ENCODE results near the gene GAS7.
"Not testable (repeated sequence)": the region's sequence is repeated elsewhere in the genome, so short reads cannot be mapped to it uniquely, and the experiment has no call there.

Gene GAS7

DNA sequence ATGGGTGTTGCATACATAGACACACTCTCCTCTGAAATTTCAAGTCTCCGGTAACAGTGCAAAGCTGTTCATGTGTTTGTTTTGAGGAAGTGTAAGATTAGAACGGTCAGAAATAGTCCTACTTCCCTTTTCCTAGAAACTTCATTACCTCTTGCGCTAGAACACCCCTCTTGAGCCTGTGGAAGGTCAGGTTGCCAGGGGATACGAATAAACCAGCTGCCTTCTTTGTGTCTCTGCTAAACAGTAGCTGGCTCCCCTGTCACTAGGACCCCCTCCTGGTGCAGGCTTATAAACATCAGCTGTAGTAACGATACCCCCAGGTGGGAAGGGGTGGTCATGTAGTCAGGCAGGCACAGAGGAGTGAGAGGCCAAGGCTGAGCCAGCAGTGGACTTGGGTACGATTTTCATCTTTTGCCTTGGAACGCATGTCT lies 179.9 kb downstream of the GAS7 start:
- H3K4me3 ChIP-seq (replicated peaks in 1 of 2; ENCODE audit: low read depth in 2 of 2, low read length in 2 of 2), result no peak overlapping the region
- no peak for TF ChIP-seq CTCF (IDR thresholded peaks at IDR 0.05; ENCODE audit: low read depth, low read length)
- DNase-seq (ENCODE audit: low read depth in 2 of 2), result no peak

GRCh38 chr17:10016958-10017570 lies 181.3 kb downstream of the GAS7 start:
- not testable (repeated sequence) for DNase-seq (ENCODE audit: low read depth in 2 of 2); H3K4me3 ChIP-seq (replicated peaks in 1 of 2; ENCODE audit: low read depth in 2 of 2, low read length in 2 of 2)

- DNase-seq (ENCODE audit: low read depth in 2 of 2), result peak in 1 of 2 donors; percentile 12
- H3K4me3 ChIP-seq (replicated peaks in 1 of 2; ENCODE audit: low read depth in 2 of 2, low read length in 2 of 2), result no peak overlapping the region
- TF ChIP-seq CTCF (IDR thresholded peaks at IDR 0.05; ENCODE audit: low read depth, low read length), result no peak
Observed at GRCh38 chr17:10013365-10014112, 184.9 kb downstream of the GAS7 start.

DNA sequence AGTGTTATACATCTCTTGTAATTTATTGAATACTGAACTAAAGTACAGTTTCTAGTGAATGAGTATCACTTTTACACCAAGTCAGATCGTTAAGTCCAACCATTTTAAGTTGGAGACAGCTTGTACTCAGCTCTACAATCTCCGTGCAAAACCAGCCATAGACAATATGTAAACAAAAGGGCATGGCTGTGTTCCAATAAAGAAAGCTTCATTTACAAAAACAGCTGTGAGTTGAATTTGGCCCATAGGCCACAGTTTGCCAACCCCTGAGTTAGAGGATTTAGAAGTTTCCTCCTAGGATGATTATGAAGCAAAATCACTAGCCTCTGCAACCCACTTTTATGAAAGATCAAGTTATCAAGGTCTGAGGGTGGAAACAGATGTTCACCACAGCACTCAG lies 187.7 kb downstream of the GAS7 start:
- DNase-seq (ENCODE audit: low read depth in 2 of 2), result no peak
- TF ChIP-seq CTCF (IDR thresholded peaks at IDR 0.05; ENCODE audit: low read depth, low read length), result no peak
- H3K4me3 ChIP-seq (replicated peaks in 1 of 2; ENCODE audit: low read depth in 2 of 2, low read length in 2 of 2), result no peak overlapping the region

DNA sequence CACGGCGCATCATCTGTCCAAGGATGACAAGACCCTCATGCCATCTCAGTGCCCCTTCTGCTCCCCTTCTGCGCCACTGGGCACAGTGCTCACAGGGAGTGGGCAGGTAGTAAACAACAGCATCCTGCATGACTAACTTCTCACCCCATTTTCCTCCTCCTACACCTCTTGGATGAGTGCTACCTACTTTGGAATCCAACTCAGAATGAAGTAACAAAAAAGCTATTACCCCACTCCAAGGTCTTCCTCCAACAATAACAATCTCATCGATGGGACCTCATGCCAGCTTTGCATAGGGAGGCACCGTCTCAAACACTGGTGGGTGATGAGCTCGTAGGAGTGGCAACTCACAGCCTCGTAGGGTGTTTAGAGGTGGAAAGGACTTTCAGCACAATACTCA lies 194.7 kb downstream of the GAS7 start:
- no peak for TF ChIP-seq CTCF (IDR thresholded peaks at IDR 0.05; ENCODE audit: low read depth, low read length)
- no peak for DNase-seq (ENCODE audit: low read depth in 2 of 2)
- no peak overlapping the region for H3K4me3 ChIP-seq (replicated peaks in 1 of 2; ENCODE audit: low read depth in 2 of 2, low read length in 2 of 2)

DNA sequence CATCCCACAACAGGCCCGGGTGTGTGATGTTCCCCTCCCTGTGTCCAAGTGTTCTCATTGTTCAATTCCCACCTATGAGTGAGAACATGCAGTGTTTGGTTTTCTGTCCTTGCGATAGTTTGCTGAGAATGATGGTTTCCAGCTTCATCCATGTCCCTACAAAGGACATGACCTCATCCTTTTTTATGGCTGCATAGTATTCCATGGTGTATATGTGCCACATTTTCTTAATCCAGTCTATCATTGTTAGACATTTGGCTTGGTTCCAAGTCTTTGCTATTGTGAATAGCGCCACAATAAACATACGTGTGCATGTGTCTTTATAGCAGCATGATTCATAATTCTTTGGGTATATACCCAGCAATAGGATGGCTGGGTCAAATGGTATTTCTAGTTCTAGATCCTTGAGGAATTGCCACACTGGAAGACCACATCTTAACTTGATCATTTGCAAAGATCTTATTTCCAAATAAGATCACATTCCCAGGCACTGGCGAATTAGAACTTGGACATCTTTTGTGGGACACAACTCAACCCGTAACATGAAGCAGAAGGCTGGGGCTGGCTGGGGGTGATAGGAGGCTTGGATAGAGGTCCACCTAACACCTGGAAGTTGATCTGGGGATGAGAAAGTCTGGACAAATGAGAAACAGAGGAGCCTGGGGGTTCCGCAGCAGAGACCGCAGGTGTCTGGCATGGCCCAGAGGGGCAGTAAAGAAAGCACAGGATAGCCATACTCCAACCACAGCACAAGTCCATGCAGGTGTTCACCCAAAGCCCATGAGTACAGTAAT lies 195.6 kb downstream of the GAS7 start:
- not testable (repeated sequence) for H3K4me3 ChIP-seq (replicated peaks in 1 of 2; ENCODE audit: low read depth in 2 of 2, low read length in 2 of 2); DNase-seq (ENCODE audit: low read depth in 2 of 2)

- no peak overlapping the region for H3K4me3 ChIP-seq (replicated peaks in 1 of 2; ENCODE audit: low read depth in 2 of 2, low read length in 2 of 2)
- TF ChIP-seq CTCF (IDR thresholded peaks at IDR 0.05; ENCODE audit: low read depth, low read length), result no peak
- DNase-seq (ENCODE audit: low read depth in 2 of 2), result peak in 1 of 2 donors; percentile 31
Observed at GRCh38 chr17:10001306-10001873, 197.0 kb downstream of the GAS7 start.
